ENCODE measurements around the gene KCNN2.

The KCNN2 gene

GRCh38 chr5:114362977-114363761 lies 1.3 kb downstream of the KCNN2 start:
- DNase-seq = peak; percentile 44

DNA sequence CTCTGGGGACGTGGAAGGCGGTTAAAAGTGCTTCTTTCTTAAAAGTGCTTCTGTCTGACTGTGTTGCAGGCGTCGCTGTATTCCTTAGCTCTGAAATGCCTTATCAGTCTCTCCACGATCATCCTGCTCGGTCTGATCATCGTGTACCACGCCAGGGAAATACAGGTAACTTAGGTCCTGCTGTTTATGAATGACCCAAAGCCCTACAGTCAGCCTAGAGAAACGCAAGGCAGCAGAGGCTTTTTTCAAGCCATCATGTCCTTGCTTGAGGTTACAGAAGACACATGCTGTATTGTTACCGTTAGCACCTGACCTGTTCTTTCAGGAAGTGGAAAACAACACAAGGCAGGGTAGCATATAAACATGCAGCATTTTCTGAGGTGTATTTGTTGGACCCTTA lies 2.0 kb downstream of the KCNN2 start:
- DNase-seq = no peak

DNA sequence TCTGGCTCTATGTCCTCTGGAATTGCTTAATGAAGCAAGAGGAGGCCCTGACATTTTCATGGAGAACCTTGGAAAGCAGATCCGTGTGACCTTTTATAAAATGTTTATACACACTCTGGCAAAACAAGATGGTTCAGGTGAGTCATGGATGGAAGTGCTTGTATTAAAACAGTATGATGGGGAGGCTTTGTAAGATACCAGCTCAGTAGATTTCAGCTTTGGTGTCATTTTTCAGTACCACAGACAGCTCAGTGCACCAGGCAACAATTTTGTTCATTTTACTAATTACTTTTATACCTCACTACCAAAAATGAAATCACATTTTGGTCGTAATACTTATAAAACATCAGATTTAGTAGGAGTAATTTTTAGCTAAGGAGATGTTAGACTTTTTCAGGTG lies 5.2 kb downstream of the KCNN2 start:
- DNase-seq = no peak

DNA sequence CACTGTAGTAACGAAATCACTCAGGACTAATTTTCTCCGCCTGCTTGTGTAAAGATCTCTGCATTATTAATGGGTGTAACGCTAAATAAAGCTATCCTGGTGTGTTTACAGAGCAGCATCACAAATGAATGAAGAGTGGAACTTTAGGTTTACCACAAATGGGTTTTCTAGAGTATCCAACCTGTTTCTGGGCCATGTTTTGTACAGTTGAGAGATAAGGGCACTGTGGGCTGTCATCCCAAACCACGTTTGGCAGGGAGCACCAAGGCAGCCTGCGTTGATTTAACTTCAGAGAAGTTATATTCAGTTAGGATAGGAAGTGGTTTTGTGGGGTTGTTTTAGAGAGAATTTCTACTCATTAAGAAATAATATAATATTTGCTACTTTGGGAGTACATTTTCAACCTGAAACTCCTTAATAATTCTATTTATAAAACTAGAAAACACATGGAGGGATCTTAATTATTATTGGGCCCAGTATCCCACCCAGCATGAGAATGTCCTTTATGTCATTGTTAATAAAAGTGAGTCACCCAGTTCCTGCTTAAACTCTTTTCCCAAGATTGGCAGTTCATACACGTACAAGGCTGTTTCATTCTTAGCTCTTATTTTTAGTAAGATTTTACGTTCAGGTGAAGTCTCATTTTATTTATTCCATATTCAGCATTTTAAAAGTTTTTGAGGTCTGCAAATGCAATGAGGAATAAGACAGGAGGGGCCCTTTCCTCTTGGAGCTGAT lies 8.0 kb downstream of the KCNN2 start:
- no peak for DNase-seq

- no peak for DNase-seq
Observed at GRCh38 chr5:114377050-114377844, 15.4 kb downstream of the KCNN2 start.

DNA sequence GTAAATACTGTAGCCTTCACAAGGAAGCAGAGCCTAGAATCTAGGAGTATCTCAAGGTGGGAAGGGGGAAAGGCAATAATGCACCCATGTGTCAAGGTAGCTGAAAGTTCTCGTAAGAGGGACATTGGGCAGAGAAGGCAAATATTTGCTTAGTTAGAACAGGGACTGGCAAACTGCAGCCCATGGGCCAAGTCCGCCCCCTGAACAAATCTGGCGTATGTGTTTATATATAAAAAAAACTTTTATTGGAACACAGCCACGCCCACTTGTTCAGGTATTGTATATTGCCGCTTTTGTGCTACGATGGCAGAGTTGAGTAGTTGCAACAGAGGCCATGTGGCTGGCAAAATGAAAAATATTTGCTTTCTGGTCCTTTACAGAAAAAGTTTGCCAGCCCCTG lies 16.1 kb downstream of the KCNN2 start:
- no peak for DNase-seq

- DNase-seq = no peak
Observed at GRCh38 chr5:114380721-114381120, 18.9 kb downstream of the KCNN2 start.

GRCh38 chr5:114387433-114387832 lies 25.6 kb downstream of the KCNN2 start:
- DNase-seq = no peak

- DNase-seq = no peak
Observed at GRCh38 chr5:114390431-114390830, 28.6 kb downstream of the KCNN2 start.

- no peak for DNase-seq
Observed at GRCh38 chr5:114391321-114391720, 29.5 kb downstream of the KCNN2 start.

DNA sequence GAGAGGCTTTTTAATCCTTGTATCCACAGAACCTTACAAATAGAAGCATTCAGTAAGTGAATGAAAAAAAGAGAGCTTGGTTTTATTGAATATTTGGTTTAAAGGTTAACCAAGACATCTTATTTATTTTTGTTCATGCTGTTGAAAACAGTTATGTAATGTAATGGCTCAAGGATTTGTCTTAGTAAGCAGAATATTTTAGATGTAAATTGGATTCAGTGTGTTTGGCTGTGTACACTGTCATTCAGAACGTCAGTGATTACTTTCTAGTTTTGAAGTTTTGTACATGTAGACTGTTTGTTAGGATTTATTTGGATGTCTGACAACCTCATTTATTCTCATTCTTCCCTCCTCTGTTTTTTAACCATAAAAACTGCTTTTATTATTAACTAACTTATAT lies 31.3 kb downstream of the KCNN2 start:
- no peak for DNase-seq

GRCh38 chr5:114402206-114402605 lies 40.3 kb downstream of the KCNN2 start:
- DNase-seq = no peak

GRCh38 chr5:114407783-114408182 lies 45.9 kb downstream of the KCNN2 start:
- DNase-seq = no peak

DNA sequence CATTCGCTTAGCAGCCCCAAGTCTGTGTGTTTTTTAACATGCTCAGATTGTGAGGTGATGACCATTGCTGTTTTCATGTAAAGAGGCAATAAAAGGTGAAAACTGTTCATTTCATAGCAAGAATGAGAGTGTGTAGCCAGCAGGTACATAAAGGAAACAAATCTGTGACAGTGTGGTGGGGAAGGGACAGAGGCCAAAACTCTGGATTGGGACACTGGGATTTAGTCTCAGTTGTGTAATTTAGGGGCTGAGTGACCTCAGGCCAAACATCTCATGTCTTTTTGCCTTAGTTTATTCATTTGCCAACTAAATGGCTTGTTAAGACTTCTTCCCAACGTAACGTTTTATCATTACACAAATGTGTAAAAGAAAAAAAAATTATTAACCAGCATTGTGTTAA lies 47.0 kb downstream of the KCNN2 start:
- DNase-seq = no peak

DNA sequence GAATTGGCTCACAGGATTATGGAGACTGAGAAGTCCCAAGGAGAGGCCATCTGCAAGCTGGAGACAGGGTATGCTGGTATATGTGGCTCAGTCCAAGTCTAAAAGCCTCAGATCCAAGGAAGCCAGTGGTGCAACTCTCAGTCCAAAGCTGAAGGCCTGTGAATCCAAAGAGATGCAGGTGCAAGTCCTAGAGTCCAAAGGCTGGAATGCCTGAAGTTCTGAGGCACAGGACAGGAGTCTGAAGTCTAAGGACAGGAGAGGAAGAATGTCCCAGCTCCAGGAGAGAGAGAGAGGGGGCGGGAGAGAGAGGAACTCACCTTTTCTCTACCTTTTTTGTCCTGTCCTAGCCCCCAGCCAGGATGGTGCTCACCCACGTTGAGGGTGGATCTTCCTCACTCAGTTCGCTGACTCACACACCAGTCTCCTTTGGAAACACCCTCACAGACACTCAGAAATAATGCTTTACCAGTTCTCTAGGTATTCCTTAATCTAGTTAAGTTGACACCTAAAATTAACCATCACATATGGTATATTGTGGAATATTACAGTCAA lies 49.6 kb downstream of the KCNN2 start:
- DNase-seq = no peak

GRCh38 chr5:114412510-114413171 lies 50.8 kb downstream of the KCNN2 start:
- no peak for DNase-seq

- no peak for DNase-seq
Observed at GRCh38 chr5:114415760-114416159, 53.9 kb downstream of the KCNN2 start.

- no peak for DNase-seq
Observed at GRCh38 chr5:114416254-114416653, 54.4 kb downstream of the KCNN2 start.

DNA sequence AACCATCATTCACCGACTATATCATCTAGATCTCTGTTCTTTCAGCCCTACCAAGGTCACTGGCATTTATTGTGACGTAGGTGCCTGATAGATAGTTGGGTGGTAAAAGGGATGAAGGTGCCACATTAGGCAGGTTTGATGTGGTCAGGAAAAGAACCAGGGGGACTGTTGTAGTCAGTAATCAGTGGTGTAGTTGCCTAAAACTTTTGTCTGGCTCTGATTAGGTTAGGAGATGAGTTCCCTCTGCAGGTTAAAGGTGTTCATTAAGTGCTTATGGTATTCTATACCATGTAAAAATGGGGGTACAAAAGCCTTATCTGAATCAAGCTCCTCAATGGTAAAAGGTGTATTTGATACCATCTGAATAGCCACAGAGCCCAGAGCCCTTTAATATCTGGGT lies 55.6 kb downstream of the KCNN2 start:
- DNase-seq = no peak

- no peak for DNase-seq
Observed at GRCh38 chr5:114418176-114419066, 56.6 kb downstream of the KCNN2 start.

- no peak for DNase-seq
Observed at GRCh38 chr5:114419067-114419388, 57.2 kb downstream of the KCNN2 start.

- DNase-seq = no peak
Observed at GRCh38 chr5:114419959-114420358, 58.1 kb downstream of the KCNN2 start.

Data from right forelimb (tissue), 1 donor.